Endothelial cell of umbilical vein (primary cell): ENCODE measurements around the gene RNASEH2A.

Source experiments
- EZH2 ChIP-seq: IDR thresholded peaks from 2 replicates; pipeline ENCODE4 v1.6.1; 2012; ENCODE audit warnings: borderline replicate concordance, low read depth, mild to moderate bottlenecking, moderate library complexity, low read length, inconsistent platforms; ENCODE audit not compliant: severe bottlenecking
- FOS ChIP-seq: IDR thresholded peaks from 2 replicates; pipeline ENCODE4 v1.6.1; 2011; ENCODE audit warnings: mild to moderate bottlenecking, low read length, moderate library complexity, borderline replicate concordance; ENCODE audit not compliant: insufficient read depth
- GATA2 ChIP-seq: IDR thresholded peaks from 2 replicates; pipeline ENCODE4 v1.7.0; 2011; ENCODE audit warnings: low read depth, mild to moderate bottlenecking, moderate library complexity, mixed read lengths, low read length; ENCODE audit not compliant: insufficient read length, insufficient read depth
- JUN ChIP-seq: IDR thresholded peaks from 2 replicates; pipeline ENCODE4 v1.6.1; 2011; ENCODE audit warnings: borderline replicate concordance, low read depth; ENCODE audit not compliant: insufficient read length, insufficient read depth
- MYC ChIP-seq: IDR thresholded peaks from one replicate; pipeline ENCODE4 v1.6.1; 2011; ENCODE audit warnings: mild to moderate bottlenecking, low read depth, low read length
- POLR2A ChIP-seq: IDR thresholded peaks from 2 replicates; pipeline ENCODE4 v1.6.1; 2012; ENCODE audit warnings: low read depth, mild to moderate bottlenecking, control low read depth, low read length
- POLR2AphosphoS5 ChIP-seq: IDR thresholded peaks from 2 replicates; pipeline ENCODE4 v1.6.1; 2012; ENCODE audit warnings: low read depth, mild to moderate bottlenecking, control low read depth, low read length, moderate library complexity; ENCODE audit not compliant: insufficient read depth
- TF ChIP-seq, protein P1 (sequence below), 2 donors: IDR thresholded peaks; 1 replicate in 1 of 2; 2 replicates in 1 of 2; pipeline ENCODE4 v1.5.1; 2011; ENCODE audit warnings: low read length in 2 of 2, mild to moderate bottlenecking in 2 of 2, moderate library complexity in 2 of 2, control low read depth in 1 of 2, inconsistent platforms in 1 of 2, low read depth in 1 of 2; ENCODE audit not compliant: insufficient read depth in 1 of 2; ENCODE audit errors: extremely low read depth in 1 of 2
- TF ChIP-seq, protein P2 (sequence below): IDR thresholded peaks from 2 replicates; pipeline ENCODE4 v1.6.1; 2011; ENCODE audit not compliant: insufficient read depth, insufficient read length

DNA sequence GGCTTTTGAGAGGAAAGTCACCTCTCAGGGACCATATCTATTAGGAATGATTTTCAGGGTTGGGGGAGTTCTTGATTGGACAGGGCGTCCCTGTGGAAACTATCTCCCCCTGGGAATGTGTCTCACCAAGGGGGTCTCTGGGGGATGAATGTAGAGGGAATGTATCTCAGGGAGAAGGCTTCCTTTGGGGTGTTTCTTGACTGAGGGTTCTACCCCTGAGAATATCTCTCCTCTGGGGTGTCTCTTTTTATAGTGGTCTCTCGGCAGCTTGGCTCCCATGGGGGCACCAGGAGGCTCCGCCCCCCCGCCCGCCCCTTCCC, 27.0 kb downstream of the RNASEH2A start:
- TF ChIP-seq MYC (no peak), POLR2A (no peak), JUN (no peak), EZH2 (no peak), POLR2AphosphoS5 (no peak), GATA2 (no peak), FOS (no peak)
- TF ChIP-seq, protein P1, sequence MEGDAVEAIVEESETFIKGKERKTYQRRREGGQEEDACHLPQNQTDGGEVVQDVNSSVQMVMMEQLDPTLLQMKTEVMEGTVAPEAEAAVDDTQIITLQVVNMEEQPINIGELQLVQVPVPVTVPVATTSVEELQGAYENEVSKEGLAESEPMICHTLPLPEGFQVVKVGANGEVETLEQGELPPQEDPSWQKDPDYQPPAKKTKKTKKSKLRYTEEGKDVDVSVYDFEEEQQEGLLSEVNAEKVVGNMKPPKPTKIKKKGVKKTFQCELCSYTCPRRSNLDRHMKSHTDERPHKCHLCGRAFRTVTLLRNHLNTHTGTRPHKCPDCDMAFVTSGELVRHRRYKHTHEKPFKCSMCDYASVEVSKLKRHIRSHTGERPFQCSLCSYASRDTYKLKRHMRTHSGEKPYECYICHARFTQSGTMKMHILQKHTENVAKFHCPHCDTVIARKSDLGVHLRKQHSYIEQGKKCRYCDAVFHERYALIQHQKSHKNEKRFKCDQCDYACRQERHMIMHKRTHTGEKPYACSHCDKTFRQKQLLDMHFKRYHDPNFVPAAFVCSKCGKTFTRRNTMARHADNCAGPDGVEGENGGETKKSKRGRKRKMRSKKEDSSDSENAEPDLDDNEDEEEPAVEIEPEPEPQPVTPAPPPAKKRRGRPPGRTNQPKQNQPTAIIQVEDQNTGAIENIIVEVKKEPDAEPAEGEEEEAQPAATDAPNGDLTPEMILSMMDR (IDR thresholded peaks at IDR 0.05; ENCODE audit: extremely low read depth in 1 of 2, insufficient read depth in 1 of 2, low read depth in 1 of 2, low read length in 2 of 2), result no peak
- TF ChIP-seq, protein P2, sequence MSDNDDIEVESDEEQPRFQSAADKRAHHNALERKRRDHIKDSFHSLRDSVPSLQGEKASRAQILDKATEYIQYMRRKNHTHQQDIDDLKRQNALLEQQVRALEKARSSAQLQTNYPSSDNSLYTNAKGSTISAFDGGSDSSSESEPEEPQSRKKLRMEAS, result no peak
